ES-I3 (cell line): Measurements from ENCODE around the gene VPS4A.
A peak's percentile ranks its signal among the peaks of the same experiment; 100 is the strongest.
"Not testable (repeated sequence)": the region's sequence is repeated elsewhere in the genome, so short reads cannot be mapped to it uniquely, and the experiment has no call there.

Experiments
- H3K36me3 ChIP-seq: 2 replicates; pipeline ENCODE4 v1.6.1; 2013; ENCODE audit warnings: mild to moderate bottlenecking, low read length, control low read depth, moderate library complexity; ENCODE audit not compliant: insufficient read depth
- H3K4me1 ChIP-seq: 2 replicates; pipeline ENCODE4 v1.6.1; 2013; ENCODE audit warnings: mild to moderate bottlenecking, control low read depth, low read length; ENCODE audit not compliant: insufficient read depth
- H3K9ac ChIP-seq: 2 replicates; pipeline ENCODE4 v1.6.1; 2013; ENCODE audit warnings: low read depth, mild to moderate bottlenecking, low read length, moderate library complexity
- H3K9me3 ChIP-seq: 2 replicates; pipeline ENCODE4 v1.6.1; 2013; ENCODE audit warnings: mild to moderate bottlenecking, low read length, moderate library complexity; ENCODE audit not compliant: control insufficient read depth, insufficient read depth

The VPS4A gene

DNA sequence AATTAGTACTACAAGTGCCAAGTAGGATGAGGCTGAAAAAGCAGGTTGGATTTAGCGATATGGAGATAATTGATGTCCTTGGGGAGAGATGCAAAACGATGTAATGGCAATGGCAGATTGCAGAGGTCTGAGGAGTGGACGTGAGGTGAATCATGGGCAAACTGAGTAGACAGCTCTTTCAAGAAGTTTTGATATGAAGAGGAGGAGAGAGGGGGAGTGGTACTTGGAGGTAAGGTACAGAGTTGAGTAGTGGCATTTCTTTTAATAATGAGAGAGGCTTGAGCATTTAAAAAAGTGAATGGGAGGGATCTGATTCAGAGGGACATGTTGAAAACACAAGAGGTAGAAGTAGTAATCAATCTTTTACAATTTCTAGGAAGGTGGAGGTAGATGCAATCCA lies 17.7 kb upstream of the VPS4A start:
- Histone ChIP-seq H3K9me3 (no peaks in the 10 kb centered on the region), H3K36me3 (no peaks in the 10 kb centered on the region), H3K4me1 (no peaks in the 10 kb centered on the region), H3K9ac (no peak overlapping the region)

DNA sequence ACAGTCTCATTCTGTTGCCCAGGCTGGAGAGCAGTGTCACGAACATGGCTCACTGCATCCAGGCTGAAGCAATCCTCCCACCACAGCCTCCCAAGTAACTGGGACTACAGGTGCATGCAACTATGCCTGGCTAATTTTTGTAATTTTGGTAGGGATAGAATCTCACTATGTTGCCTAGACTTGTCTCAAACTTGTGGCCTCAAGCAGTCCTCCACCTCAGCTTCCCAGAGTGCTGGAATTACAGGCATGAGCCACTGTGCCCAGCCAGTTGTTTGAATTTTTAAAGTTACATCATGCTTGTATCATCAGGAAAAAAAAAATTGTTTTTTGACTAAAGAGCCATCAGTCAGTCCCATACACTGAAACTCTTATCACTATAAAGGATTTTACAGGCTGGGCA lies 17.1 kb upstream of the VPS4A start:
- Histone ChIP-seq H3K9ac (no peak overlapping the region), H3K36me3 (no peaks in the 10 kb centered on the region), H3K4me1 (no peaks in the 10 kb centered on the region), H3K9me3 (no peaks in the 10 kb centered on the region)

DNA sequence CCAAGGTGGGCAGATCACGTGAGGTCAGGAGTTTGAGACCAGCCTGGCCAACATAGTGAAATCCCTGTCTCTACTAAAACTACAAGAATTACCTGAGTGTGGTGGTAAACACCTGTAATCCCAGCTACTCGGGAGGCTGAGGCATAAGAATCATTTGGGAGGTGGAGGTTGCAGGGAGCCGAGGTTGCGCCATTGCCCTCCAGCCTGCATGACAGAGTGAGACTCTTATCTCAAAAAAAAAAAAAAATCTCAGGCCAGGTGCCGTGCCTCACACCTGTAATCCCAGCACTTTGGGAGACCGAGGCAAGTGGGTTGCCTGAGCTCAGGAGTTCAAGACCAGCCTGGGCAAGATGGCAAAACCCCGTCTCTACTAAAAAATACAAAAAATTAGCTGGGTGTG lies 14.4 kb upstream of the VPS4A start:
- H3K4me1 ChIP-seq, H3K9ac ChIP-seq, H3K9me3 ChIP-seq, H3K36me3 ChIP-seq: not testable (repeated sequence)

DNA sequence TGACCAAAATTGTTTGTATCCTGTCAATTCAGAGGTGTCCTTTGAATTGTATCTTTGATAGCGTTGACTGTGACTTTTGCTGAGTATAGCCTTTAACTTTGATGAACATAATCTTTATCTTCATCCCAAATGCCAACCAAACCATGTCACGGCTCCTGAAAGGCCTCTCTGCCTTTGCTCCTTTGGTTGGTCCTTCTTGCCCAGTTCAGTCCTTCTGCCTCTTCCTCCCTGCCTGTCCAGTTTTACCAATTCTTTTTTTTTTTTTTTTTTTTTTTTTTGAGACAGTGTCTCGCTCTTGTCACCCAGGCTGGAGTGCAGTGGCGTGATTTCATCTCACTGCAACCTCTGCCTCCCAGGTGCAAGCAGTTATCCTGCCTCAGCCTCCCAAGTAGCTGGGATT lies 12.9 kb upstream of the VPS4A start:
- no peaks in the 10 kb centered on the region for H3K4me1 ChIP-seq
- H3K9me3 ChIP-seq: no peaks in the 10 kb centered on the region
- H3K36me3 ChIP-seq: no peaks in the 10 kb centered on the region; the same call in 1 of the 2 replicates

DNA sequence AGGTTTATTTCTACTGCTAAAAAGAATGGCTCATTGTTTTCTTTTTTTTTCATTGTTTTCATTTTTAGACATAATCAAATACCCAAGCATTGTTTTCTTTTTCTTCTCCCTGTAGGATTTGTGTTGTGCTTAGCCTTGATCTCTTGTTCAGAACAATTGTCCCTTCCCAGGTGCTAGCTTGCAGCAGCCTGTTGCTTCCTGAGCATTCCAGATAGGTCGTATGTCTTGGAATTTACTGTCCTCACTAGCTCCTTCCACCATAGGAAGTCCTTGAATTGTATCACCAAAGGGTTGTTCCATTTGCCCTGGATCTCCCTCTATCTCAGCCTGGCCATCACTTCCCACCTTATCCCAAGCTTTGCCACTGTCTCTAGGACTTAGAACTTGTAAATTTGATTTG lies 10.0 kb upstream of the VPS4A start:
- no peak overlapping the region for H3K9ac ChIP-seq
- no peaks in the 10 kb centered on the region; the same call in 1 of the 2 replicates for H3K36me3 ChIP-seq
- no peaks in the 10 kb centered on the region for H3K4me1 ChIP-seq
- no peaks in the 10 kb centered on the region for H3K9me3 ChIP-seq

More for the DNA sequence above, 12.9 kb upstream of the VPS4A start:
- no peak overlapping the region for H3K9ac ChIP-seq

DNA sequence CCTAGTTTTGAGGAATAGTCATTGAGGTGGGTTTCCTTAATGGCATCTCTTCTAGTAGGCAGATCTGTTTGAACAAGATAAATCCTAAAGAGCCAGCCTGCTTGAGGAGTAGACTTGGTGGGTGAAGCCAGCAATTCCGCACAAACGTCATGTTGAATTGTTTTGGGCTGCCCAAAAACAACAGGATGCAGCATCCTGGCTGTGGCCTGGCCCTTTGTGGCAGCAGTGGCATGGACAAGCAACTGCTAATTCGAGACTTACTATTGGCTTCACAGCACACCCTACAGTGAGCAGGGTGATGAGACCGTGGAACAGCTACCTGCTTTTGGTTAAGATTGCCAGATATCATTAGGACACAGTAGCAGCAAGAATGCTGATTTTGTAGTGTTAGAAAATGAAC lies 9.3 kb upstream of the VPS4A start:
- H3K9me3 ChIP-seq: no peaks in the 10 kb centered on the region
- H3K36me3 ChIP-seq: no peaks in the 10 kb centered on the region; the same call in 1 of the 2 replicates
- H3K9ac ChIP-seq: no peak overlapping the region
- no peaks in the 10 kb centered on the region for H3K4me1 ChIP-seq

DNA sequence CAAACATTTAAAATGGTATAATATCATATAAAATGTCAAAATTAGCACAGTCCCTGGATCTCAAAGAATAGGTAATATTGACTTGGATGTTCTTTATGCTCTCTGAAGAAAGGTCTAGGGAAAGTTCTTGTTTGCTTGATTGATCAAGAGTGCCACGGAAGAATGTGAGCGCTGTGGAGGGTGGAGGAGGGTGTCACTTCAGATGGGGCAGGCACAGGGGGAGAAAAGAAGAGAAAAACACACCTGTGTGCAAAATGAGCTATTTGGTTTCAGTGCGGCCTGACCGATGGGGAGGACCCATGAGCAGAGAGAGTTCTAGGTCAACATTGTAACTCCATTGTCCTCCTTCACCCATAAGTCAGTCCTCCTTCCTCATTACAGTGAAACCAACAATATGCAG lies 8.8 kb upstream of the VPS4A start:
- H3K36me3 ChIP-seq: no peaks in the 10 kb centered on the region; the same call in 1 of the 2 replicates
- H3K4me1 ChIP-seq: no peaks in the 10 kb centered on the region
- H3K9me3 ChIP-seq: no peaks in the 10 kb centered on the region
- H3K9ac ChIP-seq: no peak overlapping the region

DNA sequence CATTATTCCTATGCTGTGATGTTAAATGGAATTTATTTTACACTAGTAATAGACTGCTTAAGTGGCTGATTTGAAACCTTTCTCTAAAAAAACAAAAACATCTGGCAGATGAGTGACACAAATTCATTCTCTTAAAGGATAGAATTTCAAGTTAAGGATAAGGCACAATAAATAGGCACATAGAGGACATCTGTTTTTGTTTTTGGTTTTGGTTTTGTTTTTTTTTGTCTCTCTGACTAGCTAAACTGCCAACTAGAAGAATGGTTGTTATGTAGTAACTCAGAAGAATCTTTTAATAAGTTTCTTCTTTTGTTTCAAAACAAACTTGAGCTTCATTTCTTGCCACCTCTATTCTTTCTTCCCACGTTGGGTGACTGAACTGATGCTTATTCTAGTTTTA lies 5.1 kb upstream of the VPS4A start:
- Histone ChIP-seq H3K4me1 (no peaks in the 10 kb centered on the region), H3K9ac (no peak overlapping the region), H3K36me3 (no peaks in the 10 kb centered on the region; the same call in 1 of the 2 replicates), H3K9me3 (no peaks in the 10 kb centered on the region)

DNA sequence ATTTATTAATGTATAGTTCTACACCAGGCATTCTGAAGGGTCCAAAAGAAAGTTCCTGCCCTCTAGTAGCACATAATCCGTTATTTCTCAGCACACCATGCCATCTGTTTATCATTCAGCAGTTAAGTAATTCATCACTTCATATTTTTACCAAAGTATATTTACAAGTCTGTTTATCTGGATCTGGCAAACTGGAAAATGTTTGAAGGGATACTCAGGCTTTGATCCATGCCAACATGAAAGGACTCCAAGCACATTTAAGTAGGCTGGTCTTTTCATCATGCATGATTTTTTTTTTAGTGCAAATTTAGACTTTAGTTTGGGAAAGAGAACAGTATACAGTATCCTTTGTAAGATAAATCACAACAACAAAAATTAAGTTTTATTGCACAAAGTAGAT lies 4.1 kb upstream of the VPS4A start:
- Histone ChIP-seq H3K4me1 (no peaks in the 10 kb centered on the region), H3K9ac (no peak overlapping the region), H3K9me3 (no peaks in the 10 kb centered on the region), H3K36me3 (no peaks in the 10 kb centered on the region; the same call in 1 of the 2 replicates)

DNA sequence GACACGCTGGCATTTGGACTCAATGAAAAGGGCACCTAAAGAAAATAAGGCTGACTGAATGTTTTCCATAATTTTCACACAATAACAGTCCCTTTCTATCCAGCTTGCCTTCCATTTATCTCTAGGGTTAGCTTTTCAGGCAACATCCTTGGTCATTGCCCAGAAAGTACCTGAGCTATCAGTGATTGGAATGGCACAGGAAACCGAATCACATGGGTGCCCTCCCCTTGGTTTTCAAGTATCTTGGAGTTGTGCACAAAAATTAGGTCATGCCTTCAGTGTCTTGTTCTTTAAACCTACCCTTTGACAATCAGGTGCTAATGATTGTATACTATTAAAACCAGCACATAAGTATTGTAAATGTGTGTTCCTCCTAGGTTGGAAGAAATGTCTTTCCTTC lies 3.3 kb upstream of the VPS4A start:
- no peaks in the 10 kb centered on the region for H3K9me3 ChIP-seq
- no peaks in the 10 kb centered on the region; the same call in 1 of the 2 replicates for H3K36me3 ChIP-seq
- H3K9ac ChIP-seq: no peak overlapping the region
- no peaks in the 10 kb centered on the region for H3K4me1 ChIP-seq

DNA sequence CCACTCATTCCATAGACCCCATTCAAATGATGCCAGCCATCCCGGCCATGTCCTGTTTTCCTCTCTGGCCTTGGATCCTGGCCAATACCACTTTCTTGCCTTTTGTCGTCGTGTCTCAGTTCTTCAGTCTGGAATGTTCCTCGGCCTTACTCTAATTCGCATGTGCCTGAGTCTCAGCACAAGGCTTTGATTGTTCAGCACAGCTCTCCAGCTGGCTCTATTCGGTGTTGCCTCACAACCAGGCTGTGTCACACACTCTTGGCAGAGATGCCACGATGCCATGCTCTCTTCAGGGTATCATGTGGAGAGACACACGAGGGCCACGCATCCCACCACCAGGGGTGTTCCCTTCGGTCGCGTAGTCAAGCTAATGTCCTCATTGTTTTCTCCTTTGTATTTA lies 1.8 kb upstream of the VPS4A start:
- no peak overlapping the region for H3K9ac ChIP-seq
- no peaks in the 10 kb centered on the region for H3K9me3 ChIP-seq
- H3K36me3 ChIP-seq: no peaks in the 10 kb centered on the region; the same call in 1 of the 2 replicates
- H3K4me1 ChIP-seq: no peaks in the 10 kb centered on the region

DNA sequence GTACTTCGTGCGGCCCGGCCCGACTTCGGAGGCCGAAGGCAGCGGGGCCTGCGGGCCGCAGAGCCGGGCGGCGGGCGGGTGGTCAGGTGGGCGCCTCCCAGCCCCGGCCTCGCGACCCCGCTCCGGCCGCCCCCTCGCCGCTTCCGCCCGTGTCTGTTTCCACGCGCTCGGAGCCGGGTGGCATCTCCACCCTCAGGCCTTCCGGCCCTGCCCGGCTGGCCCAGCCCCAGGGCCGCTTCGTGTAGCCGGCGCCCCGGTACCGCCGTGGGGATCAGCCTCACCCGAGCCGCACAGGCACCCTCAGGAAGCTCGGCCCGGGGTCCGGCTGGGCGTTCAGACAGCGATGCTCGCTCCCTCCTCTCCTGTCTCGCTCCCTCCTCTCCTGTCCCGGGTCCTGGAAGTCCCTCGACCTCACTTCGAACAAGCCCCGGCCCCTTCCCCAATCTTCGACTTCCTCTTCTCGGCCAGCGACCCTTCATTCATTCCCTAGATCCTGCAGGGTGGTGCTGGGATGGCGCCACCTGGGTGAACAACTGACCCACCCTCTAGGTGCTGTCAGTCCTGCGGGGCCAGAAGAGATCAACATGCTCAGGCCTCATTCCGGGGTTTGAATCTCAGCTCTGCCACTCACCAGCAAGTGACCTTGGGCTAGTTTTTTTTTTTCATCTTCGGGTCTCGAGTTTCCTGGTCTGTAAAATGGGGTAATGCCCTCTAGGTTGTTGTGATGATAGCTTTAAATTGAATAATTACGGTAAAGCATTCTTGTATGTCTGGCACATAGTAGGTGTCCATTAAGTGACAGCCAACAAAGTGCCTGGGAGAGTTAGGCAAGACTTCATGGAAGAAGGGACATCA lies 610 bp downstream of the VPS4A start:
- H3K9ac ChIP-seq: peak overlapping the region; percentile 95
- H3K9me3 ChIP-seq: no peaks in the 10 kb centered on the region
- no peaks in the 10 kb centered on the region for H3K4me1 ChIP-seq
- H3K36me3 ChIP-seq: no peaks in the 10 kb centered on the region; the same call in 1 of the 2 replicates

DNA sequence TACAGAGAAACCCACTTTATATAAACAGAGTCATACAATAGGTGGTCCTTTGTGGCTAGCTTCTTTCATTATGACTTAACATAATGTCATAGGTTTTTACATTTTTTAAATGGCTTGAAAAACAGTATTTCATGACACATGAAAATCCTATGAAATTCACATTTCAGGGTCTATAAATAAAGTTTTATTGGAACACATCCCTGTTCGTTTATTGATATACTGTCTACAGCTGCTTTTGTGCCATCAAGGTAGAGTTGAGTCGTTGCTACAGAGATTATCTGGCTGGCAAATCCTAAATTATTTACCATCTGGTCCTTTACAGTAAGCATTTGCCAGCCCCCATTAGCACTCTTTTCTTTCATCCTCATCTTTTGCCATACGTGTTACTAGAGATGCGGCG lies 2.3 kb downstream of the VPS4A start:
- no peaks in the 10 kb centered on the region; the same call in 1 of the 2 replicates for H3K36me3 ChIP-seq
- no peaks in the 10 kb centered on the region for H3K4me1 ChIP-seq
- no peak overlapping the region for H3K9ac ChIP-seq
- no peaks in the 10 kb centered on the region for H3K9me3 ChIP-seq

DNA sequence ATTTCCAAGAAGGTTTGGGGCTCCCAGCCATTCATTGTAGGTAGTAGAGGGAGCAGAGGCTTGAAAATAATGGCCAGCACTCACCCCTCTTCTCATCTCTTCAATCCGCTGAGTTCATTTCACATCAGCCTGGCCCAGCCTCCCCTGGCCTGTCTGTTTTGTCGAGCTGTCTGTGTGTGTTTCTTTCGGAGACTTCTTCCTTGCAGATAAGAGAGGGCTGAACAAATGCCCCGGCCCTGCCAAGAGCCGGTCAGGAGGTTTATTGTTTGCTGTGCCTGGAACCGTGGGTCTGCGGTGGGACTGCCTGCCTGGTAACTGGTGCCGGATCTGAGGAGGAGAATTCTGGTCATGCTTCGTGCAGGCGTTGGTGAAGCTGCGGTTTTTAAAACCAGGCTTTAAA lies 3.4 kb downstream of the VPS4A start:
- Histone ChIP-seq H3K4me1 (no peaks in the 10 kb centered on the region), H3K9me3 (no peaks in the 10 kb centered on the region), H3K9ac (no peak overlapping the region; the same call in 1 of the 2 replicates), H3K36me3 (no peaks in the 10 kb centered on the region; the same call in 1 of the 2 replicates)
